ENCODE data around the gene NRXN3. TPM values are rescaled to one million over a fixed set of nuclear protein-coding genes. Genes with fewer than 3 reads are reported as not detected.

Gene NRXN3
- total and polyA plus RNA-seq, 5 donors, result 1.5 to 4.7 (median 4.0) TPM

DNA sequence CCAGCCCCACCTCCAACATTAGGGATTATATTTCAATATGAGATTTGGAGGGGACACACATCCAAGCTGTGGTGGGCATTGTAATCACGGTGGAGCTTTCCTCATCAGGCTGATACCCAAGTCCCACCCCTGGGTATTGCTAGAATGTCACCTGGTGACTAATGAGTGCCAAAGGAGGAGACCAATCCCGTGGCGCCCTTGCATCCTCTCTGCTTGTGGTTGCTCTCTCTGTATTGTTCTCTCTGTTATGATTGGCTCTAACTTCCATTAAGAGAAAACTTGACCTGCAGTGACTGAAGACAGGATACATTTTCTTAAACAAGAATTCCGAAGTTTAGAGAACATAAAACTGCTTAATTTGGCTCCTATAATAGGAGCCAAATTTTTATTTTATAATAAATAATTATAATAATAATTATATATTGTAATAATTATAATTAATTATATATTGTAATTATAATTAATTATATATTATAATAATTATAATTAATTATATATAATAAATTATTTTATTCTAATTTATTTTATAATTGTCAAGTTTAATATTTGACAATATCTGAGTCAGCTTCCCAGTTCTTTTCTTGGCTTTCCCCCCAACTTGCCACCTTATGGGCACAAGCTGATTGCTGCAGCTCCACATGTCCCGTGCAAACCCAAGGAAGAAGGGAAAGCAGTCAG lies 1621.0 kb downstream of the NRXN3 start:
- no peaks in the 10 kb centered on the region for H3K4me1 ChIP-seq (ENCODE audit: control insufficient read depth, insufficient read depth, low read length)
- ATAC-seq (peak in 1 of 2 donors; percentile 59), DNase-seq (no peak)
- no peak overlapping the region for H3K27ac ChIP-seq (ENCODE audit: low read length)
- intact Hi-C loops (cut with DNase I), result no loop called here
- H3K4me3 ChIP-seq (ENCODE audit: low read length), result no peak overlapping the region
- no peaks in the 10 kb centered on the region for H3K9me3 ChIP-seq (ENCODE audit: control insufficient read depth, low read length)
- WGBS, result 73% methylated on average over 5 of the region's 5 CpGs
- no peaks in the 10 kb centered on the region for H3K27me3 ChIP-seq (ENCODE audit: control insufficient read depth, insufficient read depth)

GRCh38 chr14:79802093-79802492 lies 1631.9 kb downstream of the NRXN3 start:
- no peaks in the 10 kb centered on the region for H3K9me3 ChIP-seq (ENCODE audit: control insufficient read depth, low read length)
- WGBS, result 87% methylated on average over 1 of the region's 1 CpG
- H3K4me3 ChIP-seq (ENCODE audit: low read length), result no peak overlapping the region
- ATAC-seq, result no peak
- intact Hi-C loops (cut with DNase I), result no loop called here
- no peaks in the 10 kb centered on the region for H3K4me1 ChIP-seq (ENCODE audit: control insufficient read depth, insufficient read depth, low read length)
- no peak overlapping the region for H3K27ac ChIP-seq (ENCODE audit: low read length)
- H3K27me3 ChIP-seq (ENCODE audit: control insufficient read depth, insufficient read depth), result no peaks in the 10 kb centered on the region
- DNase-seq, result no peak

- intact Hi-C loops (cut with DNase I), result no loop called here
- no peak overlapping the region for H3K4me3 ChIP-seq (ENCODE audit: low read length)
- 63% methylated on average over 1 of the region's 1 CpG for WGBS
- H3K9me3 ChIP-seq (ENCODE audit: control insufficient read depth, low read length), result no peaks in the 10 kb centered on the region
- no peak for ATAC-seq
- H3K4me1 ChIP-seq (ENCODE audit: control insufficient read depth, insufficient read depth, low read length), result no peaks in the 10 kb centered on the region
- DNase-seq, result no peak
- no peak overlapping the region for H3K27ac ChIP-seq (ENCODE audit: low read length)
- no peaks in the 10 kb centered on the region for H3K27me3 ChIP-seq (ENCODE audit: control insufficient read depth, insufficient read depth)
These were observed 1635.5 kb downstream of the NRXN3 start for GRCh38 chr14:79805636-79806035.

DNA sequence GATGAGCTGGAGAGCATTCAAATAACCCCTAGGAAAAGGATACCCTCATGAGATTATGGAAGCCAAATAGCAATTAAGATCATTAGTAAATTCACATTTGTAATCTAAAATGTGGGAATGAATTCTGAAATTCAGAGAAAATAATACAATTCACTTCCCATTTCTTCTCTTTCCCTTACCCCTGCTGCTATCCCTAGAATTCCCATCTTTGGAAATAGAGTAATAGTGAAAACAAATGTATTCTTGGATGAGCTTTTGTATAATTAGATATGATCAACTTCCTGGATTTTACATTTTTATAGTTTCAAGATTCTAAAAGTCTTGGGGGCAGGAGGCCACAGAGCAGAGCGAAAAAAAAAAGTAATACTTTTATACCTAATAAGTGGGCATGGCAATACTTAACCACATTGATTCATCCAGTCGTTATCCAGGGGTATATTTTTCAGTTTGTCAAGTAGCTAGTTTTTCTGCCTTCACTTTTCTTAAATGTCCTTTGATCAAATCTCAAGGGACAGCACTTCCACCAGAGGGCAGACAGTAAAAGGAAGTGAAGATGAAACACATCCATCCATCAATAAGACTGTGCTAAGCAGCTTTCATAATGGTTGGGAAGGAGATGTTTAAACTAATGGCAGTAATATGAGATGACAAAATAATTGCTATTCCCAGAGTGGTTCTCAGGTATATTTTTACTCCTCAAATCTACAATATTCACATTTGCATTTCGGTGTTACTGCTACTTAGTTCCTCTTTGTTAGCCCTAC lies 1639.9 kb downstream of the NRXN3 start:
- no peaks in the 10 kb centered on the region for H3K27me3 ChIP-seq (ENCODE audit: control insufficient read depth, insufficient read depth)
- no peaks in the 10 kb centered on the region for H3K9me3 ChIP-seq (ENCODE audit: control insufficient read depth, low read length)
- no peak for DNase-seq
- H3K4me1 ChIP-seq (ENCODE audit: control insufficient read depth, insufficient read depth, low read length), result no peaks in the 10 kb centered on the region
- no peak for ATAC-seq
- no peak overlapping the region for H3K4me3 ChIP-seq (ENCODE audit: low read length)
- intact Hi-C loops (cut with DNase I), result no loop called here
- 78% methylated on average over 3 of the region's 3 CpGs for WGBS
- no peak overlapping the region for H3K27ac ChIP-seq (ENCODE audit: low read length)

DNA sequence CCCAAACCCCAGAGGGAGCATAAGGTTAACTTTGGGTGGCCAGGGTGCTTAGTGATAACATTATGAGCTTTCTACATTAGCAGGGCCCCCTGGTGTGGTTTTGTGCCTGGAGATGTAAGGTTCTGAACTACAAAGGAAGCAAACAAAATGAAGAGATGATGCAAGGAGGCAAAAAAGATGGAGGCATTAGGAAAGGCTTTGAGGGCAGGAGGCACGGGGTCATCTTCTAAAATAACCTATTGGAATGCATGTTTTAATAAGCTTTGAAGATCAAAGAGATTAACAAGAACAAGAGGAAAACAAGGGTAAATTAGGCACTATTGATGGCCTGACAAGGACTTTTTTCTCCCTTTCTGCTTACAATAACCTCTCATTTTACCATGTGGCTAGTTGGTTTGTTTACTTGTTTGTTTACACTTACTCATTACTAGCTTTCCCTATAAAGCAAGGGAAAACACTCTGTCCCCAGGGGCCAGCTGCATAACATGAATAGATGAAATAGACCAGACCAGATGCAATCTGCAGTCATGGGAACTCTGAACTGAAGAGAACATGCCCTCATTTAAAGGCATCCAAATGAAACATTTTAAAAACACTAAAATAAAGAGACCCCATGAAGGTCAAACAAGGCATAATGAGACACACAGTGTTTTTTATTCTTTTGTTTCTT lies 1650.8 kb downstream of the NRXN3 start:
- no peak for ATAC-seq

GRCh38 chr14:79822034-79822433 lies 1651.9 kb downstream of the NRXN3 start:
- no peaks in the 10 kb centered on the region for H3K9me3 ChIP-seq (ENCODE audit: control insufficient read depth, low read length)
- ATAC-seq (no peak), DNase-seq (no peak)
- intact Hi-C loops (cut with DNase I), result no loop called here
- WGBS, result 51% methylated on average over 2 of the region's 2 CpGs
- no peak overlapping the region for H3K27ac ChIP-seq (ENCODE audit: low read length)
- H3K4me1 ChIP-seq (ENCODE audit: control insufficient read depth, insufficient read depth, low read length), result no peaks in the 10 kb centered on the region
- no peak overlapping the region for H3K4me3 ChIP-seq (ENCODE audit: low read length)
- no peaks in the 10 kb centered on the region for H3K27me3 ChIP-seq (ENCODE audit: control insufficient read depth, insufficient read depth)

More for the DNA sequence above, 1650.8 kb downstream of the NRXN3 start:
- H3K4me3 ChIP-seq (ENCODE audit: low read length), result no peak overlapping the region
- 52% methylated on average over 1 of the region's 1 CpG for WGBS
- H3K9me3 ChIP-seq (ENCODE audit: control insufficient read depth, low read length), result no peaks in the 10 kb centered on the region
- intact Hi-C loops (cut with DNase I), result no loop called here
- no peaks in the 10 kb centered on the region for H3K27me3 ChIP-seq (ENCODE audit: control insufficient read depth, insufficient read depth)
- DNase-seq, result no peak
- no peaks in the 10 kb centered on the region for H3K4me1 ChIP-seq (ENCODE audit: control insufficient read depth, insufficient read depth, low read length)
- H3K27ac ChIP-seq (ENCODE audit: low read length), result no peak overlapping the region

GRCh38 chr14:79825046-79825521 lies 1654.9 kb downstream of the NRXN3 start:
- no peaks in the 10 kb centered on the region for H3K9me3 ChIP-seq (ENCODE audit: control insufficient read depth, low read length)
- ATAC-seq, result peak; percentile 73 to 78
- no peak overlapping the region for H3K4me3 ChIP-seq (ENCODE audit: low read length)
- H3K27ac ChIP-seq (ENCODE audit: low read length), result no peak overlapping the region
- DNase-seq, result no peak
- 29% methylated on average over 6 of the region's 6 CpGs for WGBS
- intact Hi-C loops (cut with DNase I), result no loop called here
- no peaks in the 10 kb centered on the region for H3K27me3 ChIP-seq (ENCODE audit: control insufficient read depth, insufficient read depth)
- H3K4me1 ChIP-seq (ENCODE audit: control insufficient read depth, insufficient read depth, low read length), result no peaks in the 10 kb centered on the region

DNA sequence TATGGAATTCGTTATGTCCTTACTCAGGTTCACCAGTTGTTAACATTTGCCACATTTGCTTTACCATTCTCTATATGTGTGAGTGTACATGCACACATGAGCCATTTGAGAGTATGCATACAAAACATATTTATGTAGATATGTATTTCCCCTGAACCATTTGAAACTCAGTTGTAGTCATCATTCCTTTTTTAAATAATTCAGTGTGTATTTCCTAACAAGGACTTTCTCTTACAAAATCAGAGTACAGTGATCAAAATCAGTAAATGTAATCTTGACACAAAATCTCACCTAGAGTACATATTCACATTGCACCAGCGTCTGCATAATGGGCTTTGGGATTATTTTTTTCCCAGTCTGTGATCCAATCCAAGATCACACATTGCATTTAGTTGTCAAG lies 1656.2 kb downstream of the NRXN3 start:
- H3K4me3 ChIP-seq (ENCODE audit: low read length), result no peak overlapping the region
- ATAC-seq (no peak), DNase-seq (no peak)
- no peaks in the 10 kb centered on the region for H3K9me3 ChIP-seq (ENCODE audit: control insufficient read depth, low read length)
- intact Hi-C loops (cut with DNase I), result no loop called here
- no peak overlapping the region for H3K27ac ChIP-seq (ENCODE audit: low read length)
- no peaks in the 10 kb centered on the region for H3K27me3 ChIP-seq (ENCODE audit: control insufficient read depth, insufficient read depth)
- no peaks in the 10 kb centered on the region for H3K4me1 ChIP-seq (ENCODE audit: control insufficient read depth, insufficient read depth, low read length)
- 93% methylated on average over 2 of the region's 2 CpGs for WGBS

- no peak for DNase-seq
- no peak overlapping the region for H3K4me3 ChIP-seq (ENCODE audit: low read length)
- no peak overlapping the region for H3K27ac ChIP-seq (ENCODE audit: low read length)
- intact Hi-C loops (cut with DNase I), result no loop called here
- no peaks in the 10 kb centered on the region for H3K4me1 ChIP-seq (ENCODE audit: control insufficient read depth, insufficient read depth, low read length)
- 87% methylated on average over 3 of the region's 3 CpGs for WGBS
- no peak for ATAC-seq
- H3K27me3 ChIP-seq (ENCODE audit: control insufficient read depth, insufficient read depth), result no peaks in the 10 kb centered on the region
- no peaks in the 10 kb centered on the region for H3K9me3 ChIP-seq (ENCODE audit: control insufficient read depth, low read length)
These were observed 1659.4 kb downstream of the NRXN3 start for GRCh38 chr14:79829405-79830166.

DNA sequence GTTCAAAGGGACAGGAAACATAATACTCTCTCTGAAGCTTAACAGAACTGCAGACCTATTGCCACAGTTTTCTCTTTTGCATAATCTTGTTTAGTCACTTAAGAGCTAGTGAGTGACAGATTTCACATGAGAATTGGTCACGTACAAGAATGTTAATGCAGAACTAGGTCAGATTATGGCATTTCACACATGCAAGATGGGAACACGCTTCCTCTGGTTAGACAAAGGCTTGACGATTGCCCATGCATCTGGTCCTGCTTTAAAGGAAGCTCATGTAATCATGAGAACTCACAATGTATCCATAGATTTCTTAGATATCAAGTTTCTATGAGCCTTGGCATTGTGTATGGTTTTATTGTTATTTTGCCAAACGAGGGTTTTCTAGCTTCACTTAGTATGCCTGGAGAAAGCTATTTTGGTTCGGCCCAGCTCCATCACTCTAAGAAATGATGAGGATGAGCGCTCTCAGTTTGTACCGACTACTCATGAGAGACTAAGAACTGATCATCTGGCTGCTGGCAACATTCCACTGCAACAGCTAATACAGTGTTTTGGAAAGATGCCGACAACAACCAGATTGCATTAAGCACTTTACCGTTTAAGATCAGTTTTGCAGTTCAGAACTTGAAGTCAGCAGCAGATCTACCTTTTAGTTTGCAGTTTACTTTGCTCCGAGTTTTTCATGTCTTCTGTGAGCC lies 1661.2 kb downstream of the NRXN3 start:
- Histone ChIP-seq H3K4me3 (ENCODE audit: low read length) (no peak overlapping the region), H3K9me3 (ENCODE audit: control insufficient read depth, low read length) (no peaks in the 10 kb centered on the region), H3K4me1 (ENCODE audit: control insufficient read depth, insufficient read depth, low read length) (no peaks in the 10 kb centered on the region), H3K27ac (ENCODE audit: low read length) (no peak overlapping the region), H3K27me3 (ENCODE audit: control insufficient read depth, insufficient read depth) (no peaks in the 10 kb centered on the region)
- whole genome bisulfite sequencing, result 48% methylated on average over 10 of the region's 10 CpGs
- intact Hi-C loops (cut with DNase I), result no loop called here
- ATAC-seq, result no peak
- no peak for DNase-seq
